Measurements from ENCODE around the gene MUC13.

GRCh38 chr3:124972457-124972856 lies 37.9 kb upstream of the MUC13 start:
- TF ChIP-seq POLR2AphosphoS5 (IDR thresholded peaks at IDR 0.05) (peak; percentile 29 to 58 (median 50)), POLR2A (IDR thresholded peaks at IDR 0.05) (no peak), CTCF (IDR thresholded peaks at IDR 0.05) (no peak), EP300 (IDR thresholded peaks at IDR 0.05; ENCODE audit: low read depth) (peak; percentile 69)

Data from transverse colon (tissue), 4 donors.